Tibial nerve (tissue), 4 donors: ENCODE measurements around the gene EXT2.

Source experiments
- CTCF ChIP-seq, 5 experiments: fragments of 200-600 bp in 3 of 5; fragments of 450-650 bp in 2 of 5; sonication (generic) in 3 of 5; IDR thresholded peaks; one replicate each; pipeline ENCODE4 v1.5.1; 2016 to 2019; ENCODE audit warnings: antibody characterized with exemption in 5 of 5, mild to moderate bottlenecking in 3 of 5, moderate library complexity in 2 of 5
- EP300 ChIP-seq, 2 donors: sonication (generic); formaldehyde crosslinking; IDR thresholded peaks; one replicate each; pipeline ENCODE4 v1.6.1; 2017; ENCODE audit warnings: antibody characterized with exemption in 2 of 2, mild to moderate bottlenecking in 1 of 2
- POLR2A ChIP-seq, 2 donors: fragments of 450-650 bp; IDR thresholded peaks; one replicate each; pipeline ENCODE4 v1.6.1; 2017; ENCODE audit warnings: antibody characterized with exemption in 2 of 2, mild to moderate bottlenecking in 2 of 2, moderate library complexity in 2 of 2

GRCh38 chr11:44207292-44207691 is 111.8 kb downstream of the EXT2 start:
- no peak for TF ChIP-seq CTCF (IDR thresholded peaks at IDR 0.05)
- TF ChIP-seq POLR2A (IDR thresholded peaks at IDR 0.05): no peak
- TF ChIP-seq EP300 (IDR thresholded peaks at IDR 0.05): no peak
